IMR-90 (cell line): ENCODE measurements around the gene ABCB1. TPM values are rescaled to one million over a fixed set of nuclear protein-coding genes. Genes with fewer than 3 reads are reported as not detected.

Experiments used
- ATAC-seq: fragments of 200-7000 bp; cut with Tn5 transposase; 2 replicates; pipeline ENCODE4 v1.9.1; 2020; ENCODE audit warnings: low read depth, mild to moderate bottlenecking, moderate library complexity
- BruUV-seq: library from RNA; stranded (reverse); fragments of 400-500 nt; replicated peaks from 2 replicates; lab custom pipeline; 2021; lab: Mats Ljungman, UMichigan
- CTCF ChIA-PET: fragments of 300-600 bp; formaldehyde crosslinking; extraction: SDS; loops from one replicate; lab custom pipeline; 2021; ENCODE audit warnings: antibody characterized with exemption; lab: Yijun Ruan, JAX
- POLR2A ChIA-PET: fragments of 300-600 bp; sonication (Branson Sonifier 250); formaldehyde crosslinking; loops from one replicate; lab custom pipeline; 2022; ENCODE audit warnings: antibody characterized with exemption; ENCODE audit not compliant: unreplicated experiment; lab: Charles Lee
- DNase-seq: peaks from one replicate; pipeline ENCODE4 v3.0.0; 2013
- H2AFZ ChIP-seq: replicated peaks from 2 replicates; pipeline ENCODE3; 2013; ENCODE audit warnings: low read length, mild to moderate bottlenecking; ENCODE audit not compliant: poor library complexity
- H2AK5ac ChIP-seq: 2 replicates; pipeline ENCODE4 v1.6.1; 2013; ENCODE audit warnings: low read depth, low read length, inconsistent platforms
- H2AK9ac ChIP-seq: replicated peaks from 2 replicates; pipeline ENCODE3; 2013; ENCODE audit warnings: mild to moderate bottlenecking, low read depth, low read length, moderate library complexity; ENCODE audit not compliant: poor library complexity
- H2BK120ac ChIP-seq: 2 replicates; pipeline ENCODE4 v1.6.1; 2013; ENCODE audit warnings: low read depth, low read length, inconsistent platforms
- H2BK15ac ChIP-seq: 3 replicates; pipeline ENCODE4 v1.6.1; 2013; ENCODE audit warnings: low read depth, low read length, inconsistent platforms
- H2BK20ac ChIP-seq: 2 replicates; pipeline ENCODE4 v1.6.1; 2013; ENCODE audit warnings: low read depth, mild to moderate bottlenecking, inconsistent platforms, low read length, moderate library complexity
- H2BK5ac ChIP-seq: 2 replicates; pipeline ENCODE4 v1.6.1; 2013; ENCODE audit warnings: mild to moderate bottlenecking, low read depth, low read length, inconsistent platforms; ENCODE audit not compliant: poor library complexity, severe bottlenecking
- H3K14ac ChIP-seq: replicated peaks from 2 replicates; pipeline ENCODE4 v1.6.1; 2013; ENCODE audit warnings: low read depth, low read length, inconsistent platforms
- H3K18ac ChIP-seq: 2 replicates; pipeline ENCODE4 v1.6.1; 2013; ENCODE audit warnings: low read depth, low read length, control low read depth
- H3K23ac ChIP-seq: 2 replicates; pipeline ENCODE4 v1.6.1; 2013; ENCODE audit warnings: low read depth, low read length, inconsistent platforms
- H3K27ac ChIP-seq: 2 replicates; pipeline ENCODE4 v1.5.1; 2013; ENCODE audit warnings: mild to moderate bottlenecking, control low read depth, low read length; ENCODE audit not compliant: insufficient read depth
- H3K27me3 ChIP-seq: 2 replicates; pipeline ENCODE4 v1.6.1; 2013; ENCODE audit warnings: low read length; ENCODE audit not compliant: control insufficient read depth, insufficient read depth
- H3K36me3 ChIP-seq: 2 replicates; pipeline ENCODE4 v1.6.1; 2013; ENCODE audit warnings: low read length, mixed read lengths; ENCODE audit not compliant: control insufficient read depth, insufficient read depth
- H3K4ac ChIP-seq: 2 replicates; pipeline ENCODE4 v1.6.1; 2013; ENCODE audit warnings: low read depth, low read length, inconsistent platforms
- H3K4me1 ChIP-seq: 2 replicates; pipeline ENCODE4 v1.6.1; 2013; ENCODE audit warnings: low read length, mixed read lengths; ENCODE audit not compliant: control insufficient read depth, insufficient read depth
- H3K4me2 ChIP-seq: 2 replicates; pipeline ENCODE4 v1.6.1; 2013; ENCODE audit warnings: low read depth, mild to moderate bottlenecking, control low read depth, low read length, moderate library complexity
- H3K4me3 ChIP-seq: 2 replicates; pipeline ENCODE4 v1.5.1; 2013; ENCODE audit warnings: low read depth, mild to moderate bottlenecking, control low read depth, low read length, moderate library complexity; ENCODE audit not compliant: insufficient read depth
- H3K56ac ChIP-seq: 2 replicates; pipeline ENCODE4 v1.6.1; 2013; ENCODE audit warnings: low read length, inconsistent platforms; ENCODE audit not compliant: insufficient read depth; ENCODE audit errors: extremely low read depth
- H3K79me1 ChIP-seq, 2 experiments: 2 replicates each; pipeline ENCODE4 v1.6.1; 2013; ENCODE audit warnings: low read length in 2 of 2, inconsistent platforms in 1 of 2, low read depth in 1 of 2
- H3K9ac ChIP-seq: 2 replicates; pipeline ENCODE4 v1.6.1; 2013; ENCODE audit warnings: low read depth, low read length, control low read depth
- H3K9me1 ChIP-seq: 2 replicates; pipeline ENCODE4 v1.6.1; 2013; ENCODE audit warnings: low read length, inconsistent platforms; ENCODE audit not compliant: insufficient read depth
- H3K9me3 ChIP-seq: 2 replicates; pipeline ENCODE4 v1.6.1; 2013; ENCODE audit warnings: low read length; ENCODE audit not compliant: control insufficient read depth, insufficient read depth
- H4K20me1 ChIP-seq: 2 replicates; pipeline ENCODE4 v1.6.1; 2013; ENCODE audit warnings: low read length, inconsistent platforms; ENCODE audit not compliant: insufficient read depth
- H4K5ac ChIP-seq: 2 replicates; pipeline ENCODE4 v1.6.1; 2013; ENCODE audit warnings: mild to moderate bottlenecking, low read depth, low read length, control low read depth
- H4K8ac ChIP-seq, 2 experiments: 2 replicates each; pipeline ENCODE4 v1.6.1; 2013; ENCODE audit warnings: low read depth in 2 of 2, low read length in 2 of 2, control low read depth in 1 of 2, inconsistent platforms in 1 of 2
- H4K91ac ChIP-seq: 2 replicates; pipeline ENCODE4 v1.6.1; 2013; ENCODE audit warnings: low read depth, low read length, inconsistent platforms; ENCODE audit not compliant: insufficient read depth
- CEBPB ChIP-seq: IDR thresholded peaks from 2 replicates; pipeline ENCODE4 v1.6.1; 2012; ENCODE audit warnings: low read depth, low read length, improper control_type of control experiment
- CHD1 ChIP-seq: IDR thresholded peaks from 2 replicates; pipeline ENCODE4 v1.6.1; 2012; ENCODE audit warnings: low read depth, low read length, improper control_type of control experiment
- RCOR1 ChIP-seq: IDR thresholded peaks from 2 replicates; pipeline ENCODE4 v1.6.1; 2012; ENCODE audit warnings: mild to moderate bottlenecking, low read length, improper control_type of control experiment; ENCODE audit not compliant: insufficient replicate concordance
- WGBS, 2 experiments: methylation state at CpG; one replicate each; pipeline versions ENCODE4 v1.1.5 to v1.1.7; 2013; ENCODE audit warnings: missing lambda C conversion rate in 2 of 2; ENCODE audit not compliant: insufficient read length in 1 of 2; ENCODE audit errors: extremely low coverage in 2 of 2; 5-methylcytosine and 5-hydroxymethylcytosine counted together
- dilution Hi-C: fragments of 300-500 bp; cut with HindIII; formaldehyde crosslinking; loops from one replicate; pipeline ENCODE4 v1.14.3; 2018; ENCODE audit warnings: low sequenced_read_pairs; ENCODE audit not compliant: unreplicated experiment
- in situ Hi-C: fragments of 300-500 bp; cut with MboI; formaldehyde crosslinking; loops from 3 replicates; pipeline ENCODE4 v1.14.3; 2019; ENCODE audit warnings: low sequenced_read_pairs, inconsistent platforms, mixed read lengths
- intact Hi-C: fragments of 100-400 bp; cut with micrococcal nuclease; formaldehyde crosslinking; loops from 2 replicates; pipeline ENCODE4 v1.10.0; 2022
- polyA plus RNA-seq, 3 experiments: library from polyadenylated mRNA; depleted of rRNA; stranded (reverse); fragments of >200 nt; gene quantifications; 2 replicates each; pipeline ENCODE4 v1.2.3, GENCODE V29; 2012; ENCODE audit warnings: low replicate concordance in 1 of 3
- total RNA-seq: library from RNA; depleted of rRNA; stranded (reverse); fragments of >200 nt; gene quantifications from 2 replicates; pipeline ENCODE4 v1.2.3, GENCODE V29; 2012
- TF ChIP-seq, protein P1 (sequence below): conservative IDR thresholded peaks from 2 replicates; pipeline ENCODE4 v1.5.1; 2012; ENCODE audit warnings: mild to moderate bottlenecking, low read depth, low read length, improper control_type of control experiment
- TF ChIP-seq, protein P2 (sequence below): fragments of 150-350 bp; IDR thresholded peaks from 2 replicates; pipeline ENCODE4 v1.6.1; 2016; ENCODE audit warnings: low read depth, mild to moderate bottlenecking, low read length, moderate library complexity, borderline replicate concordance

ABCB1 gene
- total and polyA plus RNA-seq, 2 of the 4 experiments (the other 2 are of a cell fraction): 0.80 to 0.90 TPM

DNA sequence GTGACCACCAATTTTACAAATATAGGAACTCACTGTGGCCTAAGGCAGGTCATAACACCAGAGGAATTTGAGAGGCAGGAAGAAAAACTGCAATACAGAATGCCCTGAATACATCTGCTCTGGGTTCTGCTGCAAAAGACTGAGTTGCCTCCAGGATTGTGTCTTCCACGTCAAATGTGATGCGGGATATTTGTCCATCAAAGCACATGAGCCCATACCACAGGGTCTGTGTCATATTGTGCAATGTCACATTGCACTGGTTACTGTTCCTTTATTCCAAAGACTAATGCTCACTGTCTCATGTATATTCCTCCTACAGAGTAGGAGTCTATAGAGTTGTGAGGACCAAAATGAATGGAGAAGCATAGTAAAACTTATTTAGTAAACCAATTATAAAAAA is 66.6 kb downstream of the ABCB1 start:
- Histone ChIP-seq H3K27ac (no peak overlapping the region), H2BK20ac (no peak overlapping the region), H3K4ac (no peak overlapping the region), H3K4me1 (no peaks in the 10 kb centered on the region), H3K4me2 (no peak overlapping the region), H2AK5ac (no peak overlapping the region), H3K9me3 (no peaks in the 10 kb centered on the region), H2BK5ac (no peak overlapping the region), H3K56ac (no peak overlapping the region), H3K4me3 (no peak overlapping the region), H4K91ac (no peak overlapping the region), H3K14ac (no peak overlapping the region), H3K9me1 (no peaks in the 10 kb centered on the region), H3K36me3 (no peaks in the 10 kb centered on the region), H3K23ac (no peak overlapping the region), H3K18ac (no peak overlapping the region), H4K8ac (no peak overlapping the region), H3K9ac (no peak overlapping the region), H4K5ac (no peak overlapping the region), H3K79me1 (no peaks in the 10 kb centered on the region), H3K27me3 (peaks cover 3% of the 10 kb centered on the region), H2BK15ac (no peak overlapping the region), H2BK120ac (no peak overlapping the region), H2AK9ac (no peak overlapping the region), H2AFZ (no peak overlapping the region), H4K20me1 (no peaks in the 10 kb centered on the region)
- ATAC-seq (no peak), DNase-seq (no peak)
- CTCF ChIA-PET: no interaction called here
- POLR2A ChIA-PET: no interaction called here
- BruUV-seq: no TSS peak
- intact Hi-C loops (no loop called here), dilution Hi-C loops (no loop called here), in situ Hi-C loops (no loop called here)
- TF ChIP-seq CHD1 (no peak), CEBPB (peak; percentile 52), RCOR1 (no peak)
- TF ChIP-seq, protein P1, sequence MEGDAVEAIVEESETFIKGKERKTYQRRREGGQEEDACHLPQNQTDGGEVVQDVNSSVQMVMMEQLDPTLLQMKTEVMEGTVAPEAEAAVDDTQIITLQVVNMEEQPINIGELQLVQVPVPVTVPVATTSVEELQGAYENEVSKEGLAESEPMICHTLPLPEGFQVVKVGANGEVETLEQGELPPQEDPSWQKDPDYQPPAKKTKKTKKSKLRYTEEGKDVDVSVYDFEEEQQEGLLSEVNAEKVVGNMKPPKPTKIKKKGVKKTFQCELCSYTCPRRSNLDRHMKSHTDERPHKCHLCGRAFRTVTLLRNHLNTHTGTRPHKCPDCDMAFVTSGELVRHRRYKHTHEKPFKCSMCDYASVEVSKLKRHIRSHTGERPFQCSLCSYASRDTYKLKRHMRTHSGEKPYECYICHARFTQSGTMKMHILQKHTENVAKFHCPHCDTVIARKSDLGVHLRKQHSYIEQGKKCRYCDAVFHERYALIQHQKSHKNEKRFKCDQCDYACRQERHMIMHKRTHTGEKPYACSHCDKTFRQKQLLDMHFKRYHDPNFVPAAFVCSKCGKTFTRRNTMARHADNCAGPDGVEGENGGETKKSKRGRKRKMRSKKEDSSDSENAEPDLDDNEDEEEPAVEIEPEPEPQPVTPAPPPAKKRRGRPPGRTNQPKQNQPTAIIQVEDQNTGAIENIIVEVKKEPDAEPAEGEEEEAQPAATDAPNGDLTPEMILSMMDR: no peak
- TF ChIP-seq, protein P2, sequence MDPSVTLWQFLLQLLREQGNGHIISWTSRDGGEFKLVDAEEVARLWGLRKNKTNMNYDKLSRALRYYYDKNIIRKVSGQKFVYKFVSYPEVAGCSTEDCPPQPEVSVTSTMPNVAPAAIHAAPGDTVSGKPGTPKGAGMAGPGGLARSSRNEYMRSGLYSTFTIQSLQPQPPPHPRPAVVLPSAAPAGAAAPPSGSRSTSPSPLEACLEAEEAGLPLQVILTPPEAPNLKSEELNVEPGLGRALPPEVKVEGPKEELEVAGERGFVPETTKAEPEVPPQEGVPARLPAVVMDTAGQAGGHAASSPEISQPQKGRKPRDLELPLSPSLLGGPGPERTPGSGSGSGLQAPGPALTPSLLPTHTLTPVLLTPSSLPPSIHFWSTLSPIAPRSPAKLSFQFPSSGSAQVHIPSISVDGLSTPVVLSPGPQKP: no peak
- no CpG with 5 or more reads among the region's 2 CpGs for WGBS, 2 experiments
